ENCODE results near the gene PLPP4.

GRCh38 chr10:120632047-120632446 is 175.0 kb downstream of the PLPP4 start:
- TF ChIP-seq USF1 (IDR thresholded peaks at IDR 0.05; ENCODE audit: borderline replicate concordance, extremely low read length, insufficient read depth, low read depth, low read length) (no peak), POLR2AphosphoS5 (IDR thresholded peaks at IDR 0.05; ENCODE audit: low read length) (no peak), CTCF (IDR thresholded peaks at IDR 0.05 in 2 of 3, conservative IDR thresholded peaks at IDR 0.05 in 1 of 3; ENCODE audit: control insufficient read depth in 2 of 3, extremely low read depth in 1 of 3, insufficient read depth in 1 of 3, low read depth in 3 of 3, low read length in 3 of 3) (no peak), GATAD2B (conservative IDR thresholded peaks at IDR 0.05; ENCODE audit: low read depth) (no peak), POLR2A (IDR thresholded peaks at IDR 0.05; ENCODE audit: low read depth, low read length) (no peak), NFYB (IDR thresholded peaks at IDR 0.05; ENCODE audit: insufficient read depth, low read depth, low read length) (no peak), USF2 (IDR thresholded peaks at IDR 0.05; ENCODE audit: borderline replicate concordance, low read depth, low read length) (no peak), KDM1A (IDR thresholded peaks at IDR 0.05; ENCODE audit: borderline replicate concordance) (no peak)
- TF ChIP-seq, protein P1, sequence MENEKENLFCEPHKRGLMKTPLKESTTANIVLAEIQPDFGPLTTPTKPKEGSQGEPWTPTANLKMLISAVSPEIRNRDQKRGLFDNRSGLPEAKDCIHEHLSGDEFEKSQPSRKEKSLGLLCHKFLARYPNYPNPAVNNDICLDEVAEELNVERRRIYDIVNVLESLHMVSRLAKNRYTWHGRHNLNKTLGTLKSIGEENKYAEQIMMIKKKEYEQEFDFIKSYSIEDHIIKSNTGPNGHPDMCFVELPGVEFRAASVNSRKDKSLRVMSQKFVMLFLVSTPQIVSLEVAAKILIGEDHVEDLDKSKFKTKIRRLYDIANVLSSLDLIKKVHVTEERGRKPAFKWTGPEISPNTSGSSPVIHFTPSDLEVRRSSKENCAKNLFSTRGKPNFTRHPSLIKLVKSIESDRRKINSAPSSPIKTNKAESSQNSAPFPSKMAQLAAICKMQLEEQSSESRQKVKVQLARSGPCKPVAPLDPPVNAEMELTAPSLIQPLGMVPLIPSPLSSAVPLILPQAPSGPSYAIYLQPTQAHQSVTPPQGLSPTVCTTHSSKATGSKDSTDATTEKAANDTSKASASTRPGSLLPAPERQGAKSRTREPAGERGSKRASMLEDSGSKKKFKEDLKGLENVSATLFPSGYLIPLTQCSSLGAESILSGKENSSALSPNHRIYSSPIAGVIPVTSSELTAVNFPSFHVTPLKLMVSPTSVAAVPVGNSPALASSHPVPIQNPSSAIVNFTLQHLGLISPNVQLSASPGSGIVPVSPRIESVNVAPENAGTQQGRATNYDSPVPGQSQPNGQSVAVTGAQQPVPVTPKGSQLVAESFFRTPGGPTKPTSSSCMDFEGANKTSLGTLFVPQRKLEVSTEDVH (IDR thresholded peaks at IDR 0.05; ENCODE audit: low read depth, partially characterized antibody), result no peak

Data from GM12878 (cell line).